Ishikawa (cell line): ENCODE data around the gene RASAL2.

Experiments used
- CEBPB ChIP-seq: IDR thresholded peaks from 2 replicates; pipeline ENCODE4 v1.6.1; 2012
- CREB1 ChIP-seq: IDR thresholded peaks from 2 replicates; pipeline ENCODE4 v1.6.1; 2012; ENCODE audit warnings: low read depth
- EGR1 ChIP-seq: IDR thresholded peaks from 2 replicates; pipeline ENCODE4 v1.6.1; 2012
- EP300 ChIP-seq: IDR thresholded peaks from 2 replicates; pipeline ENCODE4 v1.6.1; 2012; ENCODE audit warnings: borderline replicate concordance
- FOXM1 ChIP-seq: IDR thresholded peaks from 2 replicates; pipeline ENCODE4 v1.6.1; 2012; ENCODE audit warnings: low read depth, borderline replicate concordance
- NFIC ChIP-seq: IDR thresholded peaks from 2 replicates; pipeline ENCODE4 v1.6.1; 2012
- RAD21 ChIP-seq: IDR thresholded peaks from 2 replicates; pipeline ENCODE4 v1.6.1; 2012; ENCODE audit warnings: low read depth
- TAF1 ChIP-seq: IDR thresholded peaks from 2 replicates; pipeline ENCODE4 v1.6.1; 2012; ENCODE audit warnings: low read depth, mild to moderate bottlenecking
- TCF12 ChIP-seq: IDR thresholded peaks from 2 replicates; pipeline ENCODE4 v1.6.1; 2012; ENCODE audit warnings: low read depth
- TEAD4 ChIP-seq: IDR thresholded peaks from 2 replicates; pipeline ENCODE4 v1.6.1; 2012
- YY1 ChIP-seq: IDR thresholded peaks from 2 replicates; pipeline ENCODE4 v1.6.1; 2012; ENCODE audit warnings: low read depth
- ZBTB7A ChIP-seq: IDR thresholded peaks from 2 replicates; pipeline ENCODE4 v1.6.1; 2012; ENCODE audit warnings: low read depth
- TF ChIP-seq, protein P1 (sequence below): IDR thresholded peaks from 2 replicates; pipeline ENCODE4 v1.6.1; 2012; ENCODE audit warnings: low read depth, mild to moderate bottlenecking
- TF ChIP-seq, protein P2 (sequence below): IDR thresholded peaks from 2 replicates; pipeline ENCODE4 v1.6.1; 2012
- TF ChIP-seq, protein P3 (sequence below): IDR thresholded peaks from 2 replicates; pipeline ENCODE4 v1.6.1; 2012

RASAL2 gene

DNA sequence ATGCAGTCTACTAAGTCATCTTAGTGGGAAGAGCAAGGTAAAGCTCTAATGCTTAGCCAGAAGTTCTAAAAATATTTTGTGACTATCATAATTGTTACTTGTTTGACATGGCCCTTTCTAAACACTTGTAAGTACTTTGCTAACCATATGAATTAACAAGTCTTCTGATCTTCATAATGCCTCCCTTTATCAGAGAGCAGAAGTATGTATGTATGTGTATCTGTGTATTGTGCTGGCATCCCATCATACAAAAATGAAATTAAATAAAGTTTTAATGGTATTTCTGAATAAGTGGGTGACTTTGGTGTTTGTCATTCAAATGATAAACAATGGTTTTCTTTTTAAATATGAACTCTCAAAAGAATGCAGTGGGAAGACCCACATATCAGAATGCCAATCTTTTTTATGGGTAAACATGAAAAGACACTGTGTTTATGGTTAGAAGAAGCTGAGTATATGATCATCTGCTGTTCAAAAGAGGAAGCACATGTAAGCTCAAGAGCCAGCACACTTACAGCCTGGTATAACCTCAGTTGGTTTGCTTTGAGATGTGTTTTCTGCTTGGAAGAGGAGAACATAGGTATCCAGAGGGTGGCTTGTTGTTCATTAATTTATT, 243.3 kb downstream of the RASAL2 start:
- TF ChIP-seq RAD21 (no peak), NFIC (no peak), EGR1 (no peak), CEBPB (no peak), TEAD4 (no peak), TCF12 (no peak), CREB1 (no peak), YY1 (no peak), ZBTB7A (no peak), TAF1 (no peak), EP300 (no peak), FOXM1 (no peak)
- TF ChIP-seq, protein P1, sequence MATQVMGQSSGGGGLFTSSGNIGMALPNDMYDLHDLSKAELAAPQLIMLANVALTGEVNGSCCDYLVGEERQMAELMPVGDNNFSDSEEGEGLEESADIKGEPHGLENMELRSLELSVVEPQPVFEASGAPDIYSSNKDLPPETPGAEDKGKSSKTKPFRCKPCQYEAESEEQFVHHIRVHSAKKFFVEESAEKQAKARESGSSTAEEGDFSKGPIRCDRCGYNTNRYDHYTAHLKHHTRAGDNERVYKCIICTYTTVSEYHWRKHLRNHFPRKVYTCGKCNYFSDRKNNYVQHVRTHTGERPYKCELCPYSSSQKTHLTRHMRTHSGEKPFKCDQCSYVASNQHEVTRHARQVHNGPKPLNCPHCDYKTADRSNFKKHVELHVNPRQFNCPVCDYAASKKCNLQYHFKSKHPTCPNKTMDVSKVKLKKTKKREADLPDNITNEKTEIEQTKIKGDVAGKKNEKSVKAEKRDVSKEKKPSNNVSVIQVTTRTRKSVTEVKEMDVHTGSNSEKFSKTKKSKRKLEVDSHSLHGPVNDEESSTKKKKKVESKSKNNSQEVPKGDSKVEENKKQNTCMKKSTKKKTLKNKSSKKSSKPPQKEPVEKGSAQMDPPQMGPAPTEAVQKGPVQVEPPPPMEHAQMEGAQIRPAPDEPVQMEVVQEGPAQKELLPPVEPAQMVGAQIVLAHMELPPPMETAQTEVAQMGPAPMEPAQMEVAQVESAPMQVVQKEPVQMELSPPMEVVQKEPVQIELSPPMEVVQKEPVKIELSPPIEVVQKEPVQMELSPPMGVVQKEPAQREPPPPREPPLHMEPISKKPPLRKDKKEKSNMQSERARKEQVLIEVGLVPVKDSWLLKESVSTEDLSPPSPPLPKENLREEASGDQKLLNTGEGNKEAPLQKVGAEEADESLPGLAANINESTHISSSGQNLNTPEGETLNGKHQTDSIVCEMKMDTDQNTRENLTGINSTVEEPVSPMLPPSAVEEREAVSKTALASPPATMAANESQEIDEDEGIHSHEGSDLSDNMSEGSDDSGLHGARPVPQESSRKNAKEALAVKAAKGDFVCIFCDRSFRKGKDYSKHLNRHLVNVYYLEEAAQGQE = no peak
- TF ChIP-seq, protein P2, sequence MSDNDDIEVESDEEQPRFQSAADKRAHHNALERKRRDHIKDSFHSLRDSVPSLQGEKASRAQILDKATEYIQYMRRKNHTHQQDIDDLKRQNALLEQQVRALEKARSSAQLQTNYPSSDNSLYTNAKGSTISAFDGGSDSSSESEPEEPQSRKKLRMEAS = no peak
- TF ChIP-seq, protein P3, sequence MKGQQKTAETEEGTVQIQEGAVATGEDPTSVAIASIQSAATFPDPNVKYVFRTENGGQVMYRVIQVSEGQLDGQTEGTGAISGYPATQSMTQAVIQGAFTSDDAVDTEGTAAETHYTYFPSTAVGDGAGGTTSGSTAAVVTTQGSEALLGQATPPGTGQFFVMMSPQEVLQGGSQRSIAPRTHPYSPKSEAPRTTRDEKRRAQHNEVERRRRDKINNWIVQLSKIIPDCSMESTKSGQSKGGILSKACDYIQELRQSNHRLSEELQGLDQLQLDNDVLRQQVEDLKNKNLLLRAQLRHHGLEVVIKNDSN = no peak

DNA sequence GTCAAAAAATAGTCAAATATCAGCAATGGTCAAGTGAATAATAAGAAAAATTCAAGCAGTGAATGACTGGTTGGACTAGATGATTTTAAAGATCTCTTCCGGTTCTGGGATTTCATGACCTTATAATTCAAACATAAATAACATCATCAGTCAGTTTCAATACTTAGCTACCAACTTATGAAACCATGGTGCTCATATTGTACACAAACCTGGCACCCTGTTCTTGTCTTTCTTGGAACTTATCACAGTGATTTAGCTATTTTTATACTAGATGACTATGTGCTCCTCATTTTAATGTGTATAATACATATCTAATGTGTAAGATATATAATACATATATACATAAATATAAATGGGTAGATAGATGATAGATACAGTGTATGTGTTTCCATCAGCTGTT, 245.9 kb downstream of the RASAL2 start:
- TF ChIP-seq YY1 (no peak), EP300 (no peak), TEAD4 (no peak), RAD21 (no peak), FOXM1 (no peak), TCF12 (no peak), ZBTB7A (no peak), CEBPB (no peak), TAF1 (no peak)
- TF ChIP-seq, protein P1 = no peak
- TF ChIP-seq, protein P3 = no peak
- TF ChIP-seq, protein P2 = no peak

DNA sequence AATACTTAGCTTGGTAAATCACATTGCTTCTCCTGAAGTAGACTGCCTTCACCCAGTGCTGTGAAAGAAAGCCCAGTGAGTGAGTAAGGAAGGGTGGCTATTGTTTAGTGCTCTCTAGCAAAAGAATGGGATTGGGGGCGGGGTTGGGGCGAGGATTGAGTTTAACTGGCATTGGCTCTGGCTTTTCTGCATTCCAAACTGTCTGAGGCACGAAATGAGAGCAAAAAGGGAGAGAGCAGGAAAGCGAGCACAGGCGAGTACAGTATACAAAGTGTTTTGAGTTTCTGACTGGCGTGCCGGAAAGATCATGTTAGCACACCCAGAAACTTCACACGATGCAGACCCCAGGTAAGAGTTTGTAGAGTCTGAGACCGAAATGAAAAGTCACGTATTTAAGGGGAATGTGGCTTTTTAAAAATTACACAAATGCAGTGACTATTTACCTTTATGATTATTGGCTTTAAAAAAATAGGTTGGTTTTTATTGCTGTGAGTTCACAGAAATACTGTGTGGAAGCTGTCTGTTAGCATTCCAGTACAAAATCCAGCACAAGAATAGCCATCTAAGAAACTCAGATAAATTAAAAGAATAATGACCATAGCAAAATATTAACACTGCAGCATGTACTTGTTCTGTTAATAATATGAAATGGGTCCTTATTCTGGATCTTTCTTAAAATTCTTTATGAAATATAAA, 247.5 kb downstream of the RASAL2 start:
- peak; percentile 75 for TF ChIP-seq TCF12
- no peak for TF ChIP-seq ZBTB7A
- no peak for TF ChIP-seq CEBPB
- TF ChIP-seq, protein P2 = peak; percentile 67
- TF ChIP-seq TEAD4 = peak; percentile 89
- TF ChIP-seq FOXM1 = peak; percentile 61
- TF ChIP-seq TAF1 = peak; percentile 41; the same call in 1 of the 2 replicates
- peak; percentile 77 for TF ChIP-seq NFIC
- 0 out of 2 replicates have a peak, but pooled peaks have one; percentile 12 for TF ChIP-seq RAD21
- TF ChIP-seq, protein P3 = no peak
- peak; percentile 80 for TF ChIP-seq EP300

DNA sequence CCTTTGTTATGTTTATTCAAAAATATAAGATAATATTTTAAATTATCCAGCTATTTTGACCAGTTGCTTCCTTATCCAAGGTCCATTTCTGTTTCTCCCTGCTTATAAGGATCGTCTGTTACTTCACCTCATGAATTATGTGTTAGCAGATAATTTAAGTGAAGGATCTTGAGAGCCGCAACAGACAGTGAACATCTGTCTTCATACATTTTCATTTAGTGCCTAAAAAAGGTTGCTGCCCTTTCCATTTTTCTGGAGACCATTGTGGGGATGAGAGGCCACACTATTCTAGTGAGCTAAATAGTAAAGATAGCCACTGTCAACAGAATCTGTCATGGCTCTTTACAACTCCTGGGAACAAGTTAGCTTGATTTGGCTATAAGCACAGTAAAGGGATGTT, 248.8 kb downstream of the RASAL2 start:
- TF ChIP-seq RAD21 (no peak), TEAD4 (no peak), TAF1 (no peak), FOXM1 (no peak)
- TF ChIP-seq, protein P3 = no peak
